DMS 273 (cell line): Measurements from ENCODE around the gene CHMP2A.
"Not testable (repeated sequence)": the region's sequence is repeated elsewhere in the genome, so short reads cannot be mapped to it uniquely, and the experiment has no call there.

Source experiments
- DNase-seq: peaks from one replicate; lab custom pipeline; 2025; ENCODE audit not compliant: unreplicated experiment; lab: John Stamatoyannopoulos, UW

Gene CHMP2A

DNA sequence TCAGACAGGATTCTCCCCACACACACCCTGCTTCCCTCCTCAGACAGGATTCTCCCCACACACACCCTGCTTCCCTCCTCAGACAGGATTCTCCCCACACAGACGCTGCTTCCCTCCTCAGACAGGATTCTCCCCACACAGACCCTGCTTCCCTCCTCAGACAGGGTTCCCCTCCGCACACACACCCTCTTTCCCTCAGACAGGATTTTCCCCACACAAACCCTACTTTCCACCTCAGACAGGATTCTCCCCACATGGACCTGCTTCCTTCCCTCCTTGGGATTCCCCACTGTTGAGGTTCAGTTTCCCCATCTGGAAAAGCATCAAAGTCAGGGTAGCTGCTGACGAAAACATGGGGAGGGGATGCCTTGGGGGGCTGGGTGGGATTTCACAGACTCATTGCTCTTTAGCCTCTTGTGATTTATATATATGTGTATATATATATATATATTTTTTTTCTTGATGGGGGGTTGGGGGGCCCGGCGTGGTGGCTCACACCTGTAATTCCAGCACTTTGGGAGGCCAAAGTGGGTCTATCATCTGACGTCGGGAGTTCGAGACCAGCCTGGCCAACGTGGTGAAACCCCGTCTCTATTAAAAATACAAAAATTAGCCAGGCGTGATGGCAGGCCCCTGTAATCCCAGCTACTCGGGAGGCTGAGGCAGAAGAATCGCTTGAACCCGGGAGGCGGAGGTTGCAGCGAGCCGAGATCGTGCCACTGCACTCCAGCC is 12.1 kb downstream of the CHMP2A start:
- not testable (repeated sequence) for DNase-seq

- not testable (repeated sequence) for DNase-seq
Measured at GRCh38 chr19:58539169-58539559, 15.7 kb downstream of the CHMP2A start.

DNA sequence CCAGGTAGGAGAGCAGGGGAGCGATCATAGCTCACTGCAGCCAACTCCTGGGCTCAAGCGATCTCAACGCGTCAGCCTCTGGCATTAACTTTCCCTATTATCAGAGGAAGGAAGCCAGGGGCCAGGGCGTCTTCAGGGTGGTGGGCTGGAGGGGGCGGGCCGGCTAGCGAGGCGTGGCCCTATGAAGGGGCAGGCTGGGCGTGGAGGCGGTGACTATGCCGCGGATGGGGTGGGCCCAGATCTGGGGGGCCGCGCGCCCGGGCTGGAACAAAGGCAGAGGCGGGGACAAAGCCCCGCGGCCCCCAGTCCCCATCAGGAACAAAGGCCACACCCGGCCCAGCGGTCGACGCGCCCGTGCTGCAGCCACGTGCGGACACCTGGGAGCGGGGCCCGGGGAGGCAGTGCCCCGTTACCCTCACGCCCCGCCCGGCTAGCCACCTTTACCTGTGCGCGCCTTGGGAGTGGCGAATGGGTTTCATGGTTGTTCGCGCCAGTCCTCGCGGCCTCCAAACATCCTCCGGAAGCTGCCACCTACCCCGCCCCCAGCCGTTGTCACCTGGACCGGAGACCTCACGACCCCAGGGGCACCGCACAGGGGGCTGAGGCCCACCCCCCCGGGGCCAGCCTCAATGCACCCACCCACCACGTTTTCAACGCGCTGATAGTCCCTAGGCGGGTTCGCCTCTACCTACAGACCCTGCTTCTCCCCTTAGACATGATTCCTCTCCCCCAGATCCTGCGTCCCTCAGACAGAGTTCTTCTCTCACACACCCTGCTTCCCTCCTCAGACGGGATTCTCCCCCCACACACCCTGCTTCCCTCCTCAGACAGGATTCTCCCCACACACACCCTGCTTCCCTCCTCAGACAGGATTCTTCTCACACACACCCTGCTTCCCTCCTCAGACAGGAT is 16.4 kb downstream of the CHMP2A start:
- DNase-seq: no peak

DNA sequence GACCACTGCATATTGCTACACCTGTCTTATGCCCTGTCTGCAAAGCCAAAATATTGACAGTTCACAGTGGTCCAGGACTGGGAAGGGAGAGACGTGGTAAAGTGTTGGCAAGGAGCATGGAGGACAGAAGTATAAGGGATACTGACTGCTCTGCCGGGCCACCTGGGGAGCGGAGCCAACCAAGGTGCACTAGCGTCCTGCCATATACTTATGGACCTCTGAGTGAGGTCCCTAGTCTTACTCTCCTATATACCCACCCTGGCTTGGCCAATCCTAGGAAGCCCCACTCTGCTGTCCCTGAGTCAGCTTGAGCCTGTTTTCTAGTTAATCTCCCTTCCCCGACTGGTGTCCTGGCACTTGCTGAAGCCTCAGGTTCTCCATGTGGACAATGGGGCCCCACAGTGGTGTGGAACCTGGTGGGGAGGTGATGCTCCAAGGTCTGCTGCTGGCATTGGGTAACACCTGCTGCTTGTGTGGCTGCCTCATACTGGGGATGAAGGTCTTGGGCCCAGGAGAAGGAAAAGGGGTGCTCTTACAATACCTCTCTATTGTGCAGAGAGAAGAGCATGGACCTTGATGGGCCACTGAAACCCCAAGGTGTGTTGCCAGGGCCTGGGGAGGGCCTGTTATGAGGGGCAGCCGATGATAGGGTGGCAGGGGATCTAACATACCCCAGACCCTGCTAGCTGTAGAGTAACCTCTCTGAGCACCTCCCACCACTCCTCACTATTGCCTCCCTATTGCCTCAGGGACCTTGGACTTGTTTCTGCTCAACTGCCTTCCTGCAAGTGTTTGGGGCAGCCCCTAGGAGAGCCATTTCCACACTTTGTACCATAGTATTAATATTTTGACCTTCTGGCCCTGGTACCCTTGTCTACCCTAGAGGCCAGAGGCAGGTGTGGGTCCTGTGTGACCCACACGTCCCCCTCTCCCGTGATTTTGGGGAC is 17.8 kb downstream of the CHMP2A start:
- DNase-seq: no peak

DNA sequence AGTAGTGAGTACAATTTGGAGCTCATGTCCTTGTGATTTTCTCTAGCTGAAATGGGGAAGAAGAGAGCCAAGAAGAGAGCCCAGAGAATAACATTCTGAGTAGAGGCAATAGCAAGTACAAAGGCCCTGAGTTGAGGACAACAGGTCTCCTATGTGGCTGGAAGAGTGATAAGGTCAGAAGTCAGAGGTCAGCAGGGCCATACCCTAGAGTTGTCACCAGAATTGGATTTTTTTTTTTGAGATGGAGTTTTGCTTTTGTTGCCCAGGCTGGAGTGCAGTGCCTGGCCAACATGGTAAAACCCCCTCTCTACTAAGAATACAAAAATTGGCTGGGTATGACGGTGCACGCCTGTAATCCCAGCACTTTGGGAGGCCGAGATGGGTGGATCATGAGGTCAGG is 19.0 kb downstream of the CHMP2A start:
- no peak for DNase-seq

GRCh38 chr19:58531034-58531840 is 23.7 kb downstream of the CHMP2A start:
- peak; percentile 74 for DNase-seq

DNA sequence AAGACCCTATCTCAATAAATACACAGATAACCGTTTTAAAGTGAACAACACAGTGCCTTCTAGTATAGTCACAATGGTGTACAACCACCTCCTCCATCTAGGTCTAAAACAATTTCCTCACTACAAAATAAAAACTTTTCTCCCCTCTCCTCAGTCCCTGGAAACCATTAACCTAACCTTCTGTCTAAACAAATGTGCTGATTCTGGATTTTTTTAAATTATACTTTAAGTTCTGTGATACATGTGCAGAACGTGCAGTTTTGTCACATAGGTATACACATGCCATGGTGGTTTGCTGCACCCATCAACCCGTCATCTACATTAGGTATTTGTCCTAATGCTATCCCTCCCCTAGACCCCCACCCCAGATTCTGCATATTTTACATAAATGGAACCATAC is 25.5 kb downstream of the CHMP2A start:
- DNase-seq: no peak

DNA sequence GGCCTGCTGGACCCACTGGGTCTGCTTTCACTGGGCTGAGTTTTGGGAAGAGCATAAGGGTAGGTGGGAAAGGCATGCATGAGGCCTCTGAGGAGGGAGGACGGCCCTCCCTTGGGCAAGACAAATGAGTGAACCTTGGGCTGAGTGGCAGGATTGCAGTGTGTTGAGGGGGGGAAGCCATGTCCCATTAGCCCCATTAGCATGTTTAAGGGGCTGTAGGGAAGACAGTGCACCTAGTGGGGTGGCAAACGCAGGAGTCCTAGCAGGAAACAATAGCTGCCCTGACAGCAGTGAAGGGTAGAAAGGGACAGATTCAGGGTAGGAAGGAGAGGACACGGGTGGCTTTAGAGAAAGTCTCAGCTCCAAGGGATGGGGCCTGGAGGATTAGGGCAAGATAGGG is 32.2 kb downstream of the CHMP2A start:
- DNase-seq: no peak

DNA sequence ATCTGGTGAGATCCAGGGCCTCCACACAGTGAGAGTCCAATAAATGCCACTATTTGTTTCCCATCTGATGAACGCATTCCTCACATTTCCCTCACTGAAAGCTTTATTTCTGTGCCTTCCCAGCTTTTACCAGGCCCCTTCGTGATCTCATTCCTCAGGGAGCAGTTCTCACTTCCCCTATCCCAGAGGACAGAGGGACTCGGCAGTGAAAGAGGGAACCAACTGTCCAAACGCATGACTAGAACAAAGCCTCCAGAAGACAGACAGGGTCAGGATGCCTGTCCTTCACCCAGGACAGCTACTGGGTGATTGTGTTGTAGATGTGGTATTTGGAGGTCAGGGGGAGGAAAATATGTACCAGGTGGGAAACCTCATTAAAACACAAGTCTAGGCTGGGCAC is 33.3 kb downstream of the CHMP2A start:
- DNase-seq: no peak

DNA sequence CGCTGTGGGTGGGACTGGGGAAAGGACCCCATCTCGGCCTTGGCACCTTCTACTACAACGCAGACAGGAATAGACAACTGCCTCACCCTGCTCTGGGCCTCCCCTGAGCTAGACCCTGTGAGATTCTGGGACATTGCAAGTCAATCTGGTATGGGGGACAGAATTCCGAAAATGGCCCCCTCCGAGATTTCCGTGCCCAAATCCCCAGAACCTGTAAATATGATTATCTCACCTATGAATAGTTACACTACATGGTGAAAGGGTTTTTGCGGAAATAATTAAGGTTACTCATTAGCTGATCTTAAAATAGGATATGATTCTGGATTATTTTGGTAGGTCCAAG is 34.7 kb downstream of the CHMP2A start:
- no peak for DNase-seq

DNA sequence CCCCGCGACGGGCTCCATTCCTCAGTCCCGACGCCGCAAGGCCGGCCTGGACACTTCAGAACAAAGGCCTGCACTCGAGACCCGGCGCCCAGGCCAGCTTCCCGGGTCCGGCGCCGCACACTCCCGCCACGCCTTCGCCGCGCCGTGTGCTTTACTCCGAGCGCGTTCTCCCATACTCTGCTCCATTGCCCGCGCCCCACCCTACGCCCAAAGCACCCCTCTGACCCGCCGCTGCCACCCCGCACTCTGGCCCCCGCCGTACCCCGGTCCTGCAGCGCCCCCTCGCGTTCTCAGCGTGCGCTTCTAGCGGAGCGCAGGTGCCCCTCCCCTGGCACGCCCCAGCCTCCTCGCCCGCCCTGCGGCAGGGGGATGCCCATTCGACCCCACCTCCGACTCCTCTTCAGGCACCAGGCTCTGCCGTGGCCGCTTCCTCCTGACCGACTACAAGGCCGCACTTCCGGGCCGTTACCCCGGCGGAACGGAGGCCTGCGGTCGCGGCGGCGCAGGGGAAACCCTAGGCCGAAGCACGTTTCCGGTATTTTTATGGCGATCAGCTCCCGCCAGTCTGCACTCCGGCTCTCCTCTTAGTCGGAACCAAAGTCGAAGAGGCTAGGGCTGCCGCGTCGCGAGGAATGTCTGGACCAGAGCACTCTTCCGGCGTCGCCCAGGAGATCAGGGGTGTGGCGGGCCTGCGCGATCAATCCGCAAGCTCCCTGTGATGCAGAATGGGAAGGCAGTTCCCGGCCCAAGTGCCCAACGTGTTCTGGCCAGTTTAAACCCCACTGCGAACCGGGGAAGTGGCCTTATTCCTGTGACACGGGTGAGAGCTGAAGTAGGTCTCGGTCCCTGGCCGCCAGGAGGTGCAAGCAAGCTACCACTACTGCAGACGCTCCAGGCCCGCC is 35.3 kb downstream of the CHMP2A start, which contains the start of gene ZBTB45:
Gene ZBTB45, minus strand, starts transcription at position 456 of the 902 bp plus-strand sequence. CDS start 2,137 bp downstream, outside the sequence.
- peak; percentile 99 for DNase-seq

DNA sequence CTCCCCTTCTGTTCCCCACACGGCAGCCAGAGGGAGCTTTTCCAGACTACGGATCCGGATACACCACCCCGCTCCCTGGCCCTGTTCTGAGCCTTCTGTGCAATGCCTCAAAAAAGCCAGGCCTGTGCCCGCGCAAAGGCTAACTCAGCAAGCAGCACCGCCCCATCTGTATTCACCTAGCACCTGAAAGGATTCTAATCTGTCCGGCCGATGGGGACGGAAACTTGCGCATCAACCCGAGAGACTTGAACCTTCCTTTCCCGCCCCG is 35.9 kb downstream of the CHMP2A start:
- DNase-seq: peak; percentile 93

GRCh38 chr19:58518256-58519086 is 36.4 kb downstream of the CHMP2A start:
- no peak for DNase-seq

- DNase-seq: no peak
Measured at GRCh38 chr19:58516964-58517833, 37.7 kb downstream of the CHMP2A start.

DNA sequence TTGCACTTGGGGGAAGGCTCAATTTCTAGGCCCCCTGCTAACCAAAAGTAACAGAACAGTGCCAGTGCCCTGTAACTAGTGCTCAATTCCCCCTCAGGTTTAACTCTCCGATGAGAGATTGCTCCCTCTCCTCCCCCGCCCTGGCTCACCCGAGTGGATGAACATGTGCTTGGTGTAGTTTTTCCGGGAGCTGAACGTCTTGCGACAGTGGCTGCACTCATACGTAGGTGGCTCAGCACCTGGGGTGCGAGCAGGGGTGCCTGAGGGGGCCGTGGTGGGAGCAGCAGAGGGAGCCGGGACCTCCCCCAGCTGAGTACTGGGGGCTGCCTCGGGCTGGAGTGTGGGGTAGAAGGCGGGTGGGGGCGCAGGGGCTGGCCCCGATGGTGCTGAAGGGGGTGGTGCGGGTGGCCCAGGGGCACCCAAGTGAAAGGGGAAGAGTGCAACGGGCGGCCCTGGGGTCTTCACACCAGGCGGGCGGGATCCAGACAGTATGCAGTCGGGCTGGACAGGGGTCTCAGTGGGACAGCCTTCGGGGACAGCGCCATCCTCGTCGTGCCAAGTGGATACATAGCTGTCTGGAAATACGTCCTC is 38.6 kb downstream of the CHMP2A start:
- peak; percentile 75 for DNase-seq

- DNase-seq: no peak
Measured at GRCh38 chr19:58515259-58515658, 39.6 kb downstream of the CHMP2A start.

DNA sequence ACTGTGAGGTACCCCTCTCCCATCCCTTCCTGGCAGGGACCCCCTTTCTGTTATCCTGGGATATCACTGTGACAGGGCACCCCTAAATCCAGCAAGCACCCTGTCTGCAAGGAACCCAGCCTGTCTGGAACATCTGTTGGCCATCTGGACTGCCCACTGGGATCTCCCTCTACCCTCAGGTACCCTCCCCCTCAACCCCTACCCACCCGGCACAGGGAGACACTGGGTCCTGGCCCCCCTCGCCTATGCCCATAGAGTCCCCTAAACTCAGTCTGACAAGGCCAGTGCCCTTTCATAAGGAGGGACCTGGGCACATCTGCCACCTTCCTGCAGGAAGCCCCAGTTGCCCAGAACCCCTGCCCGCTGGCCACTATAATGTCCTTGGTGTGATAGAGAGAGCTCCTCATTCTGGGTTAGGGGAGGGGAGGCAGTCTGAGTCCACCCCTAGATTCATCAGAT is 40.3 kb downstream of the CHMP2A start:
- DNase-seq: no peak
